Measurements from ENCODE around the gene SPRY4.

DNA sequence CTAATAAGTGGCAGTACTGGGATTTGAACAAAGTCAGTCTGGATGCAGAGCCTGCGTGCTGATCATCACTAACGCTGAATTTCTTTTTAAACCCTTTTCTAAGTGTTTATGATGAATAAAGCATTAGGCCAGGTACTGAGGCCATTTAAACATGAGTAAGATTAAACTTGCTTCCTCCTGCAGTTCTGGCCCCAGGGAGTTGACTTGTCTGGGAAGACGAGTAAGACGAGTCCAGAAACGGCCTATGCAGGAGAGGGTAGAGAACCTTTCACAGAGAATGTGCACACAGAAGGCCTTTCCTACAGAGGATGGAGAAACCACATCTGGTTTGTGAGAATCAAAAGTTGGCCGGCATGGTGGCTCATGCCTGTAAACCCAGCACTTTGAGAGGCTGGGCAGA, 42.9 kb downstream of the SPRY4 start:
- TF ChIP-seq, protein P1, sequence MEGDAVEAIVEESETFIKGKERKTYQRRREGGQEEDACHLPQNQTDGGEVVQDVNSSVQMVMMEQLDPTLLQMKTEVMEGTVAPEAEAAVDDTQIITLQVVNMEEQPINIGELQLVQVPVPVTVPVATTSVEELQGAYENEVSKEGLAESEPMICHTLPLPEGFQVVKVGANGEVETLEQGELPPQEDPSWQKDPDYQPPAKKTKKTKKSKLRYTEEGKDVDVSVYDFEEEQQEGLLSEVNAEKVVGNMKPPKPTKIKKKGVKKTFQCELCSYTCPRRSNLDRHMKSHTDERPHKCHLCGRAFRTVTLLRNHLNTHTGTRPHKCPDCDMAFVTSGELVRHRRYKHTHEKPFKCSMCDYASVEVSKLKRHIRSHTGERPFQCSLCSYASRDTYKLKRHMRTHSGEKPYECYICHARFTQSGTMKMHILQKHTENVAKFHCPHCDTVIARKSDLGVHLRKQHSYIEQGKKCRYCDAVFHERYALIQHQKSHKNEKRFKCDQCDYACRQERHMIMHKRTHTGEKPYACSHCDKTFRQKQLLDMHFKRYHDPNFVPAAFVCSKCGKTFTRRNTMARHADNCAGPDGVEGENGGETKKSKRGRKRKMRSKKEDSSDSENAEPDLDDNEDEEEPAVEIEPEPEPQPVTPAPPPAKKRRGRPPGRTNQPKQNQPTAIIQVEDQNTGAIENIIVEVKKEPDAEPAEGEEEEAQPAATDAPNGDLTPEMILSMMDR (IDR thresholded peaks at IDR 0.05), result no peak
- TF ChIP-seq POLR2A (IDR thresholded peaks at IDR 0.05), result no peak
- TF ChIP-seq POLR2AphosphoS5 (IDR thresholded peaks at IDR 0.05), result no peak
